OCI-LY3 (cell line): ENCODE data around the gene GID8.

Source experiments
- EZH2phosphoT487 ChIP-seq: fragments of 200-600 bp; shearing (Covaris generic); IDR thresholded peaks from 2 replicates; pipeline ENCODE4 v1.6.1; 2018; ENCODE audit warnings: antibody characterized with exemption, mixed run types, low read depth
- TF ChIP-seq, protein P1 (sequence below): fragments of 200-600, 300-600 bp; sonication (generic); IDR thresholded peaks from 2 replicates; pipeline ENCODE4 v1.5.1; 2014; ENCODE audit warnings: antibody characterized with exemption, low read length, low read depth

DNA sequence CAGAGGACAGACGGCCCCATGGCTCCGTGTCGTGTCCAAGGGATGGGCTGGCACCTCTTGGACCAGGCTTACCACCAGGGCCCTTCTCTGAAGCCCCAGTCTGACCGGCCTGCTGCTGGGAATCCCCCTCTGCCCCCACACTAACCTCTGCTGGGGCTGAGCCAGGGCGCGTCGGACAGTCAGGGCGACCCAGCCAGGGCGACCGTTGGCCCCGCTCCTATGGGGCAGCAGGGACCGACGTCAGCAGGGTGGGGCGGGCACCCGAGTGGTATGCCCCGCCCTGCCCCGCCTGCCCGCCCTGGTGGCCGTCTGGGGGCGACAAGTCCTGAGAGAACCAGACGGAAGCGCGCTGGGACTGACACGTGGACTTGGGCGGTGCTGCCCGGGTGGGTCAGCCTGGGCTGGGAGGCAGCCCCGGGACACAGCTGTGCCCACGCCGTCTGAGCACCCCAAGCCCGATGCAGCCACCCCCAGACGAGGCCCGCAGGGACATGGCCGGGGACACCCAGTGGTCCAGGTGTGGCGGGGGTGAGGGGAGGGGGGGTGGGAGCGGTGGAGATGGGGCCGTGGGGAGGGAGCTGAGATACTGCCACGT, 14.5 kb downstream of the GID8 start, which contains the start of gene SLC17A9:
- TF ChIP-seq, protein P1, sequence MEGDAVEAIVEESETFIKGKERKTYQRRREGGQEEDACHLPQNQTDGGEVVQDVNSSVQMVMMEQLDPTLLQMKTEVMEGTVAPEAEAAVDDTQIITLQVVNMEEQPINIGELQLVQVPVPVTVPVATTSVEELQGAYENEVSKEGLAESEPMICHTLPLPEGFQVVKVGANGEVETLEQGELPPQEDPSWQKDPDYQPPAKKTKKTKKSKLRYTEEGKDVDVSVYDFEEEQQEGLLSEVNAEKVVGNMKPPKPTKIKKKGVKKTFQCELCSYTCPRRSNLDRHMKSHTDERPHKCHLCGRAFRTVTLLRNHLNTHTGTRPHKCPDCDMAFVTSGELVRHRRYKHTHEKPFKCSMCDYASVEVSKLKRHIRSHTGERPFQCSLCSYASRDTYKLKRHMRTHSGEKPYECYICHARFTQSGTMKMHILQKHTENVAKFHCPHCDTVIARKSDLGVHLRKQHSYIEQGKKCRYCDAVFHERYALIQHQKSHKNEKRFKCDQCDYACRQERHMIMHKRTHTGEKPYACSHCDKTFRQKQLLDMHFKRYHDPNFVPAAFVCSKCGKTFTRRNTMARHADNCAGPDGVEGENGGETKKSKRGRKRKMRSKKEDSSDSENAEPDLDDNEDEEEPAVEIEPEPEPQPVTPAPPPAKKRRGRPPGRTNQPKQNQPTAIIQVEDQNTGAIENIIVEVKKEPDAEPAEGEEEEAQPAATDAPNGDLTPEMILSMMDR = peak; percentile 16
- TF ChIP-seq EZH2phosphoT487 = no peak
